SK-MEL-5 (cell line): ENCODE results near the gene KLK8. TPM values are rescaled to one million over a fixed set of nuclear protein-coding genes. Genes with fewer than 3 reads are reported as not detected.

Experiments used
- DNase-seq: peaks from one replicate; pipeline ENCODE4 v3.0.0-alpha.2; 2016; ENCODE audit warnings: low read depth, low spot score
- in situ Hi-C: cut with HindIII; loops from 2 replicates; pipeline ENCODE4 v1.10.0; 2016; ENCODE audit warnings: low sequenced_read_pairs, high pct_unique_total_duplicates, low pct_unique_long_range_greater_than_20kb
- total RNA-seq: library from RNA; depleted of rRNA; stranded (reverse); fragments of >200 nt; shearing (Covaris generic); gene quantifications from 2 replicates; pipeline ENCODE4 v1.2.3, GENCODE V29; 2014

Gene KLK8
- total RNA-seq, 1 experiment from 2014 or later, result not detected

DNA sequence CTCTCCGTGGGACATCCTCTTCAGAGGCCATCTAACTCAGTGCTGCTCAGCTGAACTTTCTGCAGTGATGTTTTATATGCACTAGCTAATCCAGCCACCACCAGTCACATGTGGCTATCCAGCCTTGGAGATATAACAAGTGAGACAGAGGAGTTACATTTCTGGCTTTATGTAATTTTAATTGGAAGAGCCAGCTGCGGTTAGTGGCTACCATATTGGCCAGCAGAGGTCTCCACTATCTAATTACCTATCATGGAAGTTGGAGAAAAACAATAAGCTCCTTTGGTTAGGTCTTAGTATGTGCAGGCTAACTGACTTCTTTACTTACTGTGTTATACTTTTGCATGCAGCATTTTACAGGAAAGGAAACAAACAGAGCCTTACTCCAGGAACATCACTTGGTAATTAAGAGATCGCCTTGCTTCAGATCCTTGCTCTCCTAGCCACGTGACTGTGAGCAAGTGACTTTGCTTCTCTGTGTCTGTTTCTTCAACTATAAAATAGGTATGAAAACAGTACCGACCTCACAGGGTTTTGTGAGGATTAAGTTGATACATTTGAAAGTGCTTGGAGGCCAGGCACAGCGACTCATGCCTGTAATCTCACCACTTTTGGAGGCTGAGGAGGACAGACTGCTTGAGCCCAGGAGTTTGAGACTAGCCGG lies 19.7 kb upstream of the KLK8 start:
- DNase-seq, result peak; percentile 76
- in situ Hi-C loops, result no loop called here

- no peak for DNase-seq
- in situ Hi-C loops, result no loop called here
Measured at GRCh38 chr19:51019544-51019925, 18.1 kb upstream of the KLK8 start, which contains the start of gene KLK10. Gene KLK10, minus strand, starts transcription at chr19:51019709. Its CDS starts 579 bp downstream, at chr19:51019130.

- DNase-seq, result no peak
- in situ Hi-C loops, result no loop called here
Measured at GRCh38 chr19:51018745-51019543, 17.5 kb upstream of the KLK8 start.

GRCh38 chr19:51016798-51017683 lies 15.6 kb upstream of the KLK8 start:
- in situ Hi-C loops, result no loop called here
- peak; percentile 65 for DNase-seq

- no peak for DNase-seq
- in situ Hi-C loops, result no loop called here
Measured at GRCh38 chr19:51015691-51016267, 14.4 kb upstream of the KLK8 start.

GRCh38 chr19:51014242-51014641 lies 12.8 kb upstream of the KLK8 start:
- DNase-seq, result no peak
- in situ Hi-C loops, result no loop called here

DNA sequence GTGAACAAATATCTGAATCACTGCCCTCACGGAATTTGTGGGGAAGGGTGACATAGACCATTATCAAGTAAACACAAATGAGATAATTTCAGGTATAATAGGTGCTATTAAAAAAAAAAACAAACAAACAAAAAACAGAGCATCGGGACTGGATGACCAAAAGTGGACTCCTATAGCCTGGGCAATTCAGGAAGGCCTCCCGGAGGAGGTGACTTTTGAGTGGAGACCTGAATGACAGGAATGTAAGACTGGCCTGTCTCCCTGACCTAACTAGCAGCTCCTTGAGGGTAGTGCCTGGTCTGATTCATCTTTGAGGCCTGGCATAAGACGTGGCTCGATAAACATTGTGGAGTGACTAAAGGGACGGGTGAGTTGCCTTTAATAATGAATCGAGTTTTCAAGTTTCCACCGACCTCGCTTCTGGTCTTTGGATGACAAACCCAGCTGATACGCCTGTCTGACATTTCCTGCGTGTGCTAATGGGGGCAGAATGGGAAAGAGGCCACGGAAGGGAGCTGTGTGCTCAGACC lies 11.3 kb upstream of the KLK8 start:
- DNase-seq, result no peak
- in situ Hi-C loops, result no loop called here

DNA sequence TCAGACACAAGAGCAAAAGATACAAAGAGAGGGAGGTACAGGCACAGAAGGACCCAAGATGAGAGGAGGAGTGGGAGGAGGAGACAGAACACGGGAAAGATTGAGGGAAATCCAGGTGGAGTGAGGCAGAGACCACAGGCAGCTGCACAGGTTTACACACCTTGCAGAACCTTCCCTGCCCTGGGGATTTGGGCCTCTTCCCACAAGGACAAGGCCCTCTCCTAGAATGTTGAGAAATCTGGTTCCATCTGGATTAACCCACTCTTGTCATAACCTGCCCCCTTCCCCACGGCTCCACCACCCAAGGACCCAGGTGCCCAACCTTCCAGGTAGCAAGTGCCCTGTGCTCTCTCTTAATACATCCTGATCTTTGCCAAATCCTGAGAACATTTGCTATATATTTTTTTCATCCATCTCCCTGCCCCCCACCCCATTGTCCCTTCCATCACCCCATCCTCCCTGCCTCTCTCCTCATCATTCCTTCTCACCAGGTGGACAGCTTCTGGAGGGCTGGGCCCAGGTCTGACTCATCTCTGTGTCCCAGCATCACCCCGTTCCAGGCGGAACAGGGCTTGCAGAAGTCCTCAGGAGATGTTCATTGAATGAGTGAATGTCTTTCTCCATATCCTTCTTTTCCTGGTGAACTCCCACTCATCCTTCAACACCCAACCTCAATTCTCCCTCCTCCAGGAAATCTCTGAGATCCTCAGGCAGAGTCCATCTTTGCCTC lies 8.8 kb upstream of the KLK8 start:
- in situ Hi-C loops, result no loop called here
- DNase-seq, result no peak

DNA sequence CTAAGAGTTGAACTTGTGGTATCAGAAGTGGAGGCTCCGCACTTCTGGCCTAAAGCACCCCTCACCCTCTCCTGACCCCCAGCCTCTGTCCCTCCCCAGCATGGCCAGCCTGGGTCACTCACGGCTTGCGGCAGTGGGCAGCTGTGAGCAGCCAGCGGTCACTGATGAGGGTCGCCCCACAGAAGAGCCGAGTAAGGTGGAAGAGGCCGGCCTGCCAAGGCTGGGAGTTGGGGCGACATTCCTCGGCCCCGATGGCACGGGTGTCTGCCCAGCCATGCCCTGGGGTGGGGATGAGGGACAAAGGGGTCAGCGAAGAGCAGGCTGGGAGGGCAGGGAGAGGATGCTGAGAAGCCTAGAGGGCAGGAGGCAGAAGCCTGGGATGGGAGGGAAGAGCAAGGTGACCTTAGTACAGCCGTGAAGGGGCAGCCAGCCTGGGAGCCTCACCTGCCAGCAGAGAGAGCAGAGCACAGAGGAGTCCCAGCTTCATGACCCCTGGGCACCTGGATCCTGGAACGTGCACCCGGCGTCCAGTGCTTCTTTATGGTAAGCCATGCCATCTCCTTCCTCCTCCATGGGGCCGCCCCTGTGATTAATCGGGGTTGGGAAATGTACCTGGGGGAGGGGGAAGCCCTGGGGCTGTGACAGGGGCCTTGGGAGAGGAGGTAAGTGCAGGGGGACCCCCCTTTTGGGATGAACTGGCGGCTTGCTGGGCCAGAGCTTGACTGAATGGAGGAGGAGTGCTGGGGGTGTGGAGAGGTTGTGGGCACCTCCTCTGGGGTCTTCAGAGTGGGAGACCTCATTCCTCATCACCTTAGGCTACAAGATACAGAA lies 7.9 kb upstream of the KLK8 start:
- DNase-seq, result no peak
- in situ Hi-C loops, result no loop called here

- in situ Hi-C loops, result no loop called here
- no peak for DNase-seq
Measured at GRCh38 chr19:51007488-51007887, 6.1 kb upstream of the KLK8 start.

DNA sequence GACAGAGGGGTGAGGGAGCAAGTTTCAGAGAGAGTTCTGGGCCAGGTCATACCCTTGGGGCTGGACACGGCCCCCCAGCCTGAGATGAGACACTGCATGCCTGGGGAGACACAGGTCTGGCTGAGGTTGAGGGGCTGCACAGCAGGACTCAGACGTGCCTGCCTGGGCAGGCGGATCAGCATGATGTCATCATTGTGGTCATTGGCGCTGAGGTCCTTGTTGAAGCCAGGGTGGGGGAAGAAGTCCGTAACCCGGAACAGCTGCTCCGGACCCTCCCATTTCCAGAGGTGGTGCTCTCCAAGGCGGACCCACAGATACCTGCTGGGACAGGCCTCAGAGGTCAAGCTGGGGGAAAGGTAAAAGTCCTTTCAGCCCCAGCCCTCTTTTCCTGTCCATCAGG lies 5.0 kb upstream of the KLK8 start:
- in situ Hi-C loops, result no loop called here
- DNase-seq, result no peak

GRCh38 chr19:51005248-51005647 lies 3.8 kb upstream of the KLK8 start:
- DNase-seq, result no peak
- in situ Hi-C loops, result no loop called here

GRCh38 chr19:51003316-51003715 lies 1.9 kb upstream of the KLK8 start:
- no peak for DNase-seq
- in situ Hi-C loops, result no loop called here

DNA sequence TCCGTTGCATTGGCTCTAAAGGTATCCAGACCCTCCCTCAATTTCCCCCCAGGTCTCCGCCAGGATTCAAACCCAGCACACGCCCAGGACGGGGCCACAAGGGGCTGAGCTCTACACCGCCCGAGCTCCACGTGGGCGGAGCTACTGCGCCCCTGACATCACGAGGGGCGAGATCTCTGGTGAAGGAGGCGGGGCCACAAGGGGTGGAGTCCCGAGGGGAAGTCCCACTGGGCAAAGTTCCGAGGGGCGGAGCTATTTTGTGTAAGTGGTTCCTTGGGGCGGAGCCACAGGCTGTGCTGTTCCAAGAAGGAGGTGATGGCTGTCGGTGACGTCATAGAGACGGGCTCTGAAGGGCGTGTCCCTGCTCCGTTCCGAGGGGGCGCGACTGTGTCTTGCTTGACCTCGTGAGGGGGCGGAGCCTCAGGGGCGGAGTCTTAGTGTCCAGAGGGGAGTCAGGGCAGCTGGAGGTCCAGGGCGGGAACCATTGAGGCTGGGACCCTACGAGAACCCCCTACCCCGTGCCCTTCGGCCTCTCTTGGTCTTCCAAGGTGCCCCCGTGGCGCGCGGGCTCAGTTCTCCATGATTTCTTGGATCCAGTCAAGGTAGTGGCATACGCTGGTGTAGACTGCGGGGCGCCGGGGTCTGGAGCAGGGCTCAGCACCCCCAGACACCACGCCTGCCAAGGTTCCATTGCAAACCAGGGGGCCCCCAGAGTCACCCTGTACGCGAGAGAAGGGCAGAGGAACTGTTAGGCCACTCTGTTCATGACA lies 1.3 kb upstream of the KLK8 start:
- in situ Hi-C loops, result no loop called here
- peak; percentile 82 for DNase-seq

DNA sequence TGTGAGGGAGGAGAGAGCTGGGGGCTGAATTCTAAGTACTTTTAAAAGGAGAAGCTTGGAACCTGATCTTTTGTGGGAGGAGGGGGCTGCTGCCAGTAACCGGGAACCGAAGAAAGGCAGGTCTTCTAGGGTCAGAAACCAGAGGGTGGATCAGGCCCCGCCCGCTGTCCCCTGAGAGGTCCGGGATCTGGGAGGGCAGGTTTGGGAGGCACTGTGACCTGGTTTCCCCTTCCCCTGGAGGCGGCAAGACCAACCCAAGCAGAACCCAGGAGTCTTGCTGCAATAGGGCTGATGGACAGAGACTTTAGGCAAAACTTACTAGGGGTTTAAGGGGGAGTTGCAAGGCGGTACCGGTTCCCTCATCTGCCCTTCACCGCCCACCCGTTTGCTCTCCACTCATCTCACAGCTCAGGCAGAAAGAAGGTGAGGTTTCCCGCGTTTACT lies 707 bp upstream of the KLK8 start:
- DNase-seq, result no peak
- in situ Hi-C loops, result no loop called here

GRCh38 chr19:51000981-51001380 lies 423 bp downstream of the KLK8 start:
- no peak for DNase-seq
- in situ Hi-C loops, result no loop called here
